Parathyroid adenoma (tissue), 2 donors: ENCODE results near the gene RNASET2.
"Not testable (repeated sequence)": the region's sequence is repeated elsewhere in the genome, so short reads cannot be mapped to it uniquely, and the experiment has no call there.

Experiments
- H2AFZ ChIP-seq: fragments of 300-600 bp; sonication (generic); one replicate; pipeline ENCODE4 v1.7.0; 2017; ENCODE audit warnings: antibody characterized with exemption, mild to moderate bottlenecking
- H3K27ac ChIP-seq: fragments of 300-600 bp; sonication (generic); one replicate; pipeline ENCODE4 v1.7.0; 2017
- H3K27me3 ChIP-seq: fragments of 300-600 bp; sonication (generic); one replicate; pipeline ENCODE4 v1.7.0; 2017; ENCODE audit warnings: low read length; ENCODE audit not compliant: control insufficient read depth, insufficient read depth
- H3K36me3 ChIP-seq: fragments of 300-600 bp; sonication (generic); one replicate; pipeline ENCODE4 v1.7.0; 2017; ENCODE audit warnings: low read length; ENCODE audit not compliant: control insufficient read depth, insufficient read depth
- H3K4me1 ChIP-seq: fragments of 300-600 bp; sonication (generic); one replicate; pipeline ENCODE4 v1.7.0; 2017; ENCODE audit warnings: control low read depth
- H3K4me2 ChIP-seq: fragments of 300-600 bp; sonication (generic); one replicate; pipeline ENCODE4 v1.7.0; 2017; ENCODE audit warnings: low read length
- H3K4me3 ChIP-seq: fragments of 300-600 bp; sonication (generic); one replicate; pipeline ENCODE4 v1.7.0; 2017; ENCODE audit warnings: low read depth, low read length
- H3K79me2 ChIP-seq: fragments of 300-600 bp; sonication (generic); one replicate; pipeline ENCODE4 v1.7.0; 2017; ENCODE audit warnings: control low read depth
- H3K9ac ChIP-seq: fragments of 300-600 bp; sonication (generic); one replicate; pipeline ENCODE4 v1.7.0; 2017; ENCODE audit warnings: mild to moderate bottlenecking
- H3K9me3 ChIP-seq: fragments of 300-600 bp; sonication (generic); one replicate; pipeline ENCODE4 v1.7.0; 2017; ENCODE audit warnings: low read length; ENCODE audit not compliant: control insufficient read depth
- CTCF ChIP-seq: fragments of 300-600 bp; sonication (generic); IDR thresholded peaks from one replicate; pipeline ENCODE4 v1.7.0; 2017; ENCODE audit warnings: antibody characterized with exemption, mild to moderate bottlenecking
- donor health status: primary hyperparathyroidism.

RNASET2 gene

GRCh38 chr6:166952121-166952520, 4.2 kb downstream of the RNASET2 start:
- H3K4me3 ChIP-seq = no peak overlapping the region
- no peaks in the 10 kb centered on the region for H3K27me3 ChIP-seq
- H3K9me3 ChIP-seq = no peaks in the 10 kb centered on the region
- no peak overlapping the region for H3K4me2 ChIP-seq
- H3K79me2 ChIP-seq = no peaks in the 10 kb centered on the region
- H3K4me1 ChIP-seq = peaks cover 2% of the 10 kb centered on the region
- no peak overlapping the region for H3K27ac ChIP-seq
- no peak overlapping the region for H3K9ac ChIP-seq
- H3K36me3 ChIP-seq = no peaks in the 10 kb centered on the region
- H2AFZ ChIP-seq = no peak overlapping the region
- no peak for TF ChIP-seq CTCF

GRCh38 chr6:166951670-166952060, 4.7 kb downstream of the RNASET2 start:
- TF ChIP-seq CTCF = no peak
- Histone ChIP-seq H3K9ac (no peak overlapping the region), H3K9me3 (no peaks in the 10 kb centered on the region), H3K27ac (no peak overlapping the region), H3K79me2 (no peaks in the 10 kb centered on the region), H2AFZ (no peak overlapping the region), H3K4me2 (no peak overlapping the region), H3K36me3 (no peaks in the 10 kb centered on the region), H3K27me3 (no peaks in the 10 kb centered on the region), H3K4me1 (no peaks in the 10 kb centered on the region), H3K4me3 (no peak overlapping the region)

- Histone ChIP-seq H2AFZ (peak overlapping the region; percentile 8), H3K27ac (peak overlapping the region; percentile 55)
- not testable (repeated sequence) for H3K79me2 ChIP-seq, H3K4me1 ChIP-seq, H3K36me3 ChIP-seq, H3K9ac ChIP-seq, H3K27me3 ChIP-seq, H3K4me3 ChIP-seq, H3K9me3 ChIP-seq, H3K4me2 ChIP-seq
- TF ChIP-seq CTCF = peak; percentile 65
Measured at GRCh38 chr6:166950892-166951669, 5.3 kb downstream of the RNASET2 start.

- no peaks in the 10 kb centered on the region for H3K79me2 ChIP-seq
- no peak overlapping the region for H3K9ac ChIP-seq
- no peak overlapping the region for H3K4me3 ChIP-seq
- H2AFZ ChIP-seq = no peak overlapping the region
- H3K27ac ChIP-seq = peak overlapping the region; percentile 55
- H3K4me2 ChIP-seq = no peak overlapping the region
- H3K27me3 ChIP-seq = no peaks in the 10 kb centered on the region
- H3K4me1 ChIP-seq = no peaks in the 10 kb centered on the region
- H3K9me3 ChIP-seq = no peaks in the 10 kb centered on the region
- H3K36me3 ChIP-seq = no peaks in the 10 kb centered on the region
- TF ChIP-seq CTCF = no peak
Measured at GRCh38 chr6:166950443-166950821, 5.9 kb downstream of the RNASET2 start.
